Transverse colon (tissue), 4 donors: Measurements from ENCODE around the gene PSMG1. TPM values are rescaled to one million over a fixed set of nuclear protein-coding genes. Genes with fewer than 3 reads are reported as not detected.

ENCODE experiments used
- DNase-seq: peaks from one replicate; pipeline ENCODE4 v3.0.0-alpha.2; 2019
- H3K27ac ChIP-seq, 4 donors: fragments of 200-600 bp; sonication (generic); 2 replicates each; pipeline ENCODE4 v1.5.1; 2016 to 2018; ENCODE audit warnings: inconsistent platforms in 4 of 4
- H3K27me3 ChIP-seq: fragments of 200-600 bp; sonication (generic); 2 replicates; pipeline ENCODE4 v1.5.1; 2017; ENCODE audit warnings: inconsistent platforms
- H3K36me3 ChIP-seq, 4 donors: fragments of 200-600 bp; sonication (generic); 2 replicates each; pipeline ENCODE4 v1.5.1; 2017 to 2019; ENCODE audit warnings: inconsistent platforms in 4 of 4
- H3K4me1 ChIP-seq, 4 donors: fragments of 200-600 bp; sonication (generic); 2 replicates each; pipeline ENCODE4 v1.5.1; 2017 to 2020; ENCODE audit warnings: inconsistent platforms in 4 of 4
- H3K4me3 ChIP-seq, 4 donors: fragments of 200-600 bp; sonication (generic); 1 replicate in 1 of 4; 2 replicates in 3 of 4; pipeline versions ENCODE4 v1.5.1 to v1.6.1; 2017 to 2019; ENCODE audit warnings: inconsistent platforms in 4 of 4
- H3K9me3 ChIP-seq, 2 donors: fragments of 200-600 bp; sonication (generic); 2 replicates each; pipeline ENCODE4 v1.5.1; 2017 to 2019; ENCODE audit warnings: inconsistent platforms in 2 of 2
- EP300 ChIP-seq: sonication (generic); formaldehyde crosslinking; IDR thresholded peaks from one replicate; pipeline ENCODE4 v1.6.1; 2017; ENCODE audit warnings: antibody characterized with exemption, low read depth
- POLR2A ChIP-seq: fragments of 450-650 bp; IDR thresholded peaks from one replicate; pipeline ENCODE4 v1.6.1; 2016; ENCODE audit warnings: antibody characterized with exemption, mild to moderate bottlenecking, moderate library complexity
- POLR2AphosphoS5 ChIP-seq, 3 donors: sonication (generic); formaldehyde crosslinking; IDR thresholded peaks; one replicate each; pipeline ENCODE4 v1.6.1; 2016; ENCODE audit warnings: antibody characterized with exemption in 3 of 3
- WGBS, 2 donors: methylation state at CpG; one replicate each; pipeline ENCODE4 v1.1.5; 2018; ENCODE audit warnings: low coverage in 1 of 2; 5-methylcytosine and 5-hydroxymethylcytosine counted together
- in situ Hi-C, 4 donors: fragments of 200-750 bp; cut with MboI; loops; one replicate each; pipeline versions ENCODE4 v1.15.0 to v1.15.1; 2017; ENCODE audit warnings: low sequenced_read_pairs in 3 of 4, low pct_ligation_motif_present in 1 of 4, low pct_unique_long_range_greater_than_20kb in 1 of 4
- intact Hi-C: fragments of 100-400 bp; cut with DNase I; formaldehyde crosslinking; loops from one replicate; pipeline ENCODE4 v1.15.1; 2023; ENCODE audit warnings: low total_unique reads
- total RNA-seq, 4 donors: library from RNA; depleted of rRNA; stranded (reverse); fragments of >200 nt; gene quantifications; one replicate each; pipeline ENCODE4 v1.1.0, GENCODE V29; 2016
- TF ChIP-seq, protein P1 (sequence below), 5 experiments: fragments of 200-600 bp in 3 of 5; fragments of 450-650 bp in 2 of 5; sonication (generic) in 3 of 5; IDR thresholded peaks; 1 replicate in 2 of 5; 2 replicates in 3 of 5; pipeline ENCODE4 v1.5.1; 2016 to 2017; ENCODE audit warnings: antibody characterized with exemption in 5 of 5, inconsistent platforms in 3 of 5, mild to moderate bottlenecking in 2 of 5, moderate library complexity in 1 of 5

The PSMG1 gene
- total RNA-seq, 4 donors from 2014 or later = 7.4 to 28.1 (median 20.2) TPM

- 80 to 81% methylated on average over 4 to 6 of the region's 6 CpGs for WGBS, 2 donors
- Histone ChIP-seq H3K27ac (peak overlapping the region in 2 of 4 donors; percentile 21 to 26), H3K9me3 (no peaks in the 10 kb centered on the region), H3K36me3 (peaks cover 0 to 59% (median 13%) of the 10 kb centered on the region in 4 donors), H3K4me3 (no peak overlapping the region), H3K27me3 (no peaks in the 10 kb centered on the region), H3K4me1 (peaks cover 0 to 12% (median 0%) of the 10 kb centered on the region in 4 donors)
- peak; percentile 25 for DNase-seq
- in situ Hi-C loops (no loop called here), intact Hi-C loops (no loop called here)
- peak in 1 of 3 donors; percentile 15 for TF ChIP-seq POLR2AphosphoS5 (IDR thresholded peaks at IDR 0.05)
- TF ChIP-seq, protein P1, sequence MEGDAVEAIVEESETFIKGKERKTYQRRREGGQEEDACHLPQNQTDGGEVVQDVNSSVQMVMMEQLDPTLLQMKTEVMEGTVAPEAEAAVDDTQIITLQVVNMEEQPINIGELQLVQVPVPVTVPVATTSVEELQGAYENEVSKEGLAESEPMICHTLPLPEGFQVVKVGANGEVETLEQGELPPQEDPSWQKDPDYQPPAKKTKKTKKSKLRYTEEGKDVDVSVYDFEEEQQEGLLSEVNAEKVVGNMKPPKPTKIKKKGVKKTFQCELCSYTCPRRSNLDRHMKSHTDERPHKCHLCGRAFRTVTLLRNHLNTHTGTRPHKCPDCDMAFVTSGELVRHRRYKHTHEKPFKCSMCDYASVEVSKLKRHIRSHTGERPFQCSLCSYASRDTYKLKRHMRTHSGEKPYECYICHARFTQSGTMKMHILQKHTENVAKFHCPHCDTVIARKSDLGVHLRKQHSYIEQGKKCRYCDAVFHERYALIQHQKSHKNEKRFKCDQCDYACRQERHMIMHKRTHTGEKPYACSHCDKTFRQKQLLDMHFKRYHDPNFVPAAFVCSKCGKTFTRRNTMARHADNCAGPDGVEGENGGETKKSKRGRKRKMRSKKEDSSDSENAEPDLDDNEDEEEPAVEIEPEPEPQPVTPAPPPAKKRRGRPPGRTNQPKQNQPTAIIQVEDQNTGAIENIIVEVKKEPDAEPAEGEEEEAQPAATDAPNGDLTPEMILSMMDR (IDR thresholded peaks at IDR 0.05) = no peak
Observed at GRCh38 chr21:39208624-39209333, 25.5 kb upstream of the PSMG1 start.

GRCh38 chr21:39204134-39204533, 20.9 kb upstream of the PSMG1 start:
- 73 to 79% methylated on average over 1 of the region's 1 CpG for WGBS, 2 donors
- DNase-seq = no peak
- Histone ChIP-seq H3K4me1 (peaks cover 0 to 8% (median 0%) of the 10 kb centered on the region in 4 donors), H3K36me3 (peaks cover 0 to 53% (median 25%) of the 10 kb centered on the region in 4 donors), H3K9me3 (no peaks in the 10 kb centered on the region), H3K4me3 (no peak overlapping the region), H3K27me3 (no peaks in the 10 kb centered on the region), H3K27ac (no peak overlapping the region)
- in situ Hi-C loops (no loop called here), intact Hi-C loops (no loop called here)
- TF ChIP-seq, protein P1 (IDR thresholded peaks at IDR 0.05) = peak in 3 of 5 experiments; percentile 19 to 33 (median 28)
- TF ChIP-seq EP300 = no peak

- no peak for DNase-seq
- peaks cover 0 to 23% (median 10%) of the 10 kb centered on the region in 4 donors for H3K4me1 ChIP-seq
- peaks cover 0 to 47% (median 21%) of the 10 kb centered on the region in 4 donors for H3K36me3 ChIP-seq
- no peak overlapping the region for H3K4me3 ChIP-seq
- 83 to 86% methylated on average over 2 of the region's 2 CpGs for WGBS, 2 donors
- no peaks in the 10 kb centered on the region for H3K27me3 ChIP-seq
- H3K9me3 ChIP-seq = no peaks in the 10 kb centered on the region
- in situ Hi-C loops = loop anchor here in 1 of 4 donors (25.0 kb wide), 1 partner anchor 189 kb away; a partner anchor contains a TSS
- intact Hi-C loops = no loop called here
- TF ChIP-seq EP300 (no peak), POLR2A (no peak), POLR2AphosphoS5 (IDR thresholded peaks at IDR 0.05) (no peak)
- TF ChIP-seq, protein P1 (IDR thresholded peaks at IDR 0.05) = no peak
- H3K27ac ChIP-seq = no peak overlapping the region
Observed at GRCh38 chr21:39198800-39199199, 15.5 kb upstream of the PSMG1 start.

DNA sequence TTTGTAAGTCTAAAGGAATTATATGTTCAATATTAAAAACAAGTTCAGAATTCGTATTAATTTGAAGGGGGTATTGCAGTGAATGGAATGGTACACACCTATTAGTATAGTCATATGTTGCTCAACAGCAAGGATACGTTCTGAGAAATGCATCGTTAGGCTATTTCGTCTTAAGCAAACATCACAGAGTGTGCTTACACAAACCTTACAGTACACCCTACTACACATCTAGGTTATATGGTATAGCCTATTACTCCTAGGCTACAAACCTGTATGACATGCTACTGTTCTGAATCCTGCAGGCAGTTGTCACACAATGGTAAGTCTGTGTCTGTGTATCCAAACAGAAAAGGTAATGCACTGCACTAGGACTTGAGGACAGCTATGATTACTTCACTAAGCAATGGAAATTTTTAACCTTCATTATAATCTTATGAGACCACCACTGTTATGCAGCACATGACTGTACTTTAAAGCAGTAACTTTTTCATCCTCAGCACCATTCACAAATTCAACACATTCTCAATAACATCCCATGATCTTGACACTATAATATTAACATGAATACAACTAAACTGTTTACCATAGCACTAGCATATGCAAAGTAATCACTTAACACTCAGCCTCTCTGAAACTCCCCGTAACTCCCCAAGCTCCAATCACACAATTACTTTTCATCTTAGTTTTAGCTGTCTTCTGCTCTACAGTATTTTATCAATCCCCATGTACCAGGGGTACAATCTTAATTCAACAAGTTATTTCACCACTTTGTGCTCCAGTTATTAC, 14.4 kb upstream of the PSMG1 start:
- Histone ChIP-seq H3K9me3 (no peaks in the 10 kb centered on the region), H3K4me3 (no peak overlapping the region), H3K4me1 (peaks cover 0 to 27% (median 15%) of the 10 kb centered on the region in 4 donors), H3K27ac (peak overlapping the region in 2 of 4 donors; percentile 8 to 50), H3K36me3 (peaks cover 0 to 42% (median 18%) of the 10 kb centered on the region in 4 donors), H3K27me3 (no peaks in the 10 kb centered on the region)
- in situ Hi-C loops (loop anchor here in 1 of 4 donors (25.0 kb wide), 1 partner anchor 190 kb away; a partner anchor contains a TSS), intact Hi-C loops (no loop called here)
- 59 to 76% methylated on average over 2 to 5 of the region's 5 CpGs for WGBS, 2 donors
- DNase-seq = no peak
- TF ChIP-seq POLR2AphosphoS5 (IDR thresholded peaks at IDR 0.05) = no peak
- TF ChIP-seq, protein P1 (IDR thresholded peaks at IDR 0.05) = no peak
- TF ChIP-seq POLR2A = no peak
- TF ChIP-seq EP300 = no peak
